ENCODE results near the gene UHMK1.
"Not testable (repeated sequence)": the region's sequence is repeated elsewhere in the genome, so short reads cannot be mapped to it uniquely, and the experiment has no call there.

The UHMK1 gene

GRCh38 chr1:162497723-162498495, at the start of gene UHMK1:
TSS of gene UHMK1 (plus strand) at chr1:162497818. CDS start at chr1:162498001, 183 bp downstream.
- peak; percentile 97 for DNase-seq (ENCODE audit: low spot score)

DNA sequence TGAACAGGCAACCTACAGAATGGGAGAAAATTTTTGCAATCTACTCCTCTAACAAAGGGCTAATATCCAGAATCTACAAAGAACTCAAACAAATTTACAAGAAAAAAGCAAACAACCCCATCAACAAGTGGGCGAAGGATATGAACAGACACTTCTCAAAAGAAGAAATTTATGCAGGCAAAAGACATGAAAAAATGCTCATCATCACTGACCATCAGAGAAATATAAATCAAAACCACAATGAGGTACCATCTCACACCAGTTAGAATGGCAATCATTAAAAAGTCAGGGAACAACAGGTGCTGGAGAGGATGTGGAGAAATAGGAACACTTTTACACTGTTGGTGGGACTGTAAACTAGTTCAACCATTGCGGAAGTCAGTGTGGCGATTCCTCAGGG, 43.3 kb upstream of the UHMK1 start:
- DNase-seq (ENCODE audit: low spot score), result not testable (repeated sequence)

GRCh38 chr1:162456323-162456722, 41.3 kb upstream of the UHMK1 start:
- DNase-seq (ENCODE audit: low spot score), result peak; percentile 17

GRCh38 chr1:162458236-162458635, 39.4 kb upstream of the UHMK1 start:
- DNase-seq (ENCODE audit: low spot score), result no peak

- DNase-seq (ENCODE audit: low spot score), result not testable (repeated sequence)
Measured at GRCh38 chr1:162462425-162462824, 35.2 kb upstream of the UHMK1 start.

DNA sequence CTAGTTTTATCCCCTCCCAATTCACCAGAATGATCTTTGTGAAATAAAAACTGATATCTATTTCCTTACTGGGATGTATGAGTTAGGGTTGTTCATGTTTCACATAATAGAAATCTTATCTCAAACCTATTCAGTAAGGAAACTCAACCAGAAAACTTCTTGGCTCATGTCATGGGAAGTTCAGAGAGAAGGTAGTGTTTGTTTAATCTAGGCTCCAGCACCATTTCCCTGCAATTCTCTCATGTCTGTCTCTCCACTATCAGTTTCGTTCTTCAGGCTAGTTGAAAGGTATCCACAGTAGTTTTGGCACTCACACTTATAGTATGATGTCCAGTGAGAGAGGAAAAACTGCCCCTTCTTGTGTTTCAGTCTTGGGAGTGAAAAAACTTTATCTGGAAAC, 34.6 kb upstream of the UHMK1 start:
- DNase-seq (ENCODE audit: low spot score), result no peak

DNA sequence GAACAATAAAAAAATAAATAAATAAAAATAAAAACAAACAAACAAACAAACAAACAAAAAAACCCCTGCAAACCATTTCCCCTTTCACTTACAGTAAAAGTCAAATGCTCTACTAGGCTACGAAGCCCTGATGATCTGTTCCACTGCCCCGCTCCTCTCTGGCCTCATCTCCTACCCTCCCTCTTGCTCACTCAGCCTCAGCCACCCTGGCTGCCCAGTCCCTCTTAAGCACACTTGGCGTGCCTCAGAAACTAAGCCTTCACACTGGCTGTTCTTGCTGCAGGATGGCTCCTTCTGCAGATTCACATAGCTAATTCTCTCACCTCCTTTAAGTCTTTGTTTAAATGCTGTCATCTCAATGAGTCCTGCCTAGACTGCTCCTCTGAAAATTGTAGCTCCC, 30.8 kb upstream of the UHMK1 start:
- DNase-seq (ENCODE audit: low spot score), result no peak

- no peak for DNase-seq (ENCODE audit: low spot score)
Measured at GRCh38 chr1:162470216-162470615, 27.4 kb upstream of the UHMK1 start.

GRCh38 chr1:162471290-162471853, 26.2 kb upstream of the UHMK1 start:
- no peak for DNase-seq (ENCODE audit: low spot score)

- no peak for DNase-seq (ENCODE audit: low spot score)
Measured at GRCh38 chr1:162475089-162475488, 22.5 kb upstream of the UHMK1 start.

DNA sequence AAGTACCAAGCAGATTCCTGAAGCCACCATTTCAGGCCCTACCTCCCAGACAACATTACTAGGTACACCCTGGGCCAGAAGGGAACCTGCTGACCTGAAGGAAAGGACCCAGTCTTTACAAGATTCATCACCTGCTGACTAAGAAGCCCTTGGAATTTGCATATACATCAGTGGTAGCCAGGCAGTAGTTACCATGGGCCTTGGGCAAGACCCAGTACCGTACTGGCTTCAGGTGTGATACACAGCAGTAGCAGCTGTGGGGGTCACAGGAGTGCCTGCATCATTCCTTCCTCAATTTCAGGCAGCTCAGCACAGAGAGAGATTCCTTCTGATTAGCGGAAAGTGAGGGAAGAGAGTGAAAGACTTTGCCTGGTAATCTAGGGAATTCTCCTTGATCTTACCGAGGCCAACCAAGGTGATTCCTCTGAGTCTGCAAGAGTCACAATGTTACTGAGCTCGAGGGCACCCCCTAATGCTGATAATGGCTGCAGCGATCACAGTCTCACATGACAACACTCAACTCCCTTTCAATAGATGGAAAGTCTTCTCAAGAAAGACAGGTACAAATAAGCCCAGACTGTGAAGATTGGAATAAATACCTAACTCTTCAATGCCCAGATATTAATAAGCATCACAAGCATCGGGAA, 22.0 kb upstream of the UHMK1 start:
- no peak for DNase-seq (ENCODE audit: low spot score)

DNA sequence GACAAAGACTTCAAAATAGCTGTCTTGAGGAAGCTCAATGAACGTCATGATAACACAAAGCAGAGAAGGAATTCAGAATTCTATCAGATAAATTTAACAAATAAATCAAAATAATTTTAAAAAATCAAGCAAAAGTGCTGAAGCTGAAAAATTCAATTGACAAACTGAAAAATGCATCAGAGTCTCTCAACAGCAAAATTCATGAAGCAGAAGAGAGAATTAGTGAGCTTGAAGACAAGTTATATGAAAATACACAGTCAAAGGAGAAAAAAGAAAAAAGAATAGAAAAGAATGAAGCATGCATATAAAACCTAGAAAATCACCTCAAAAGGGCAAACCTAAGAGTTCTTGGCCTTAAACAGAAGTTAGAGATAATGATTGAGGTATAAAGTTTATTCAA, 21.0 kb upstream of the UHMK1 start:
- no peak for DNase-seq (ENCODE audit: low spot score)

DNA sequence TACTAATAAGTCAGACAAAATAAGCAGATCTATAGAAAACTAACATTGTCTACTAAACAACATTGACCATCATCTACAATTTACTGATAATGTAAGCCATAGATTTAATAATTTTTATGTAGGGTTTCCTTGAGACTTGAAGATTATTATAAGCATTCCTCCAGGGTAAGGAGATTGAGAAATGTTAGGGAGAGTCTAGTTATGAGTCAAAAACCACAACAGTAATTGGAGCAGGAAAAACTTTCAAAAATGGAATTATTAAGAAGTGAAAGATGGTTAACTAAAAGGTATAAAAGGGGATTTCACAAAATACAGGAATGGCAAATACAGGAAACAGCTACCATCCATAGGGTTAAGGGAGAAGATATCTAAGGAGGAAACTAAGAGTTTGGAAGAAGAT, 12.4 kb upstream of the UHMK1 start:
- DNase-seq (ENCODE audit: low spot score), result no peak

- no peak for DNase-seq (ENCODE audit: low spot score)
Measured at GRCh38 chr1:162487241-162487640, 10.4 kb upstream of the UHMK1 start.

- no peak for DNase-seq (ENCODE audit: low spot score)
Measured at GRCh38 chr1:162488219-162488618, 9.4 kb upstream of the UHMK1 start.

GRCh38 chr1:162495531-162496233, 1.9 kb upstream of the UHMK1 start:
- not testable (repeated sequence) for DNase-seq (ENCODE audit: low spot score)

- DNase-seq (ENCODE audit: low spot score), result no peak
Measured at GRCh38 chr1:162497104-162497722, 405 bp upstream of the UHMK1 start.

DNA sequence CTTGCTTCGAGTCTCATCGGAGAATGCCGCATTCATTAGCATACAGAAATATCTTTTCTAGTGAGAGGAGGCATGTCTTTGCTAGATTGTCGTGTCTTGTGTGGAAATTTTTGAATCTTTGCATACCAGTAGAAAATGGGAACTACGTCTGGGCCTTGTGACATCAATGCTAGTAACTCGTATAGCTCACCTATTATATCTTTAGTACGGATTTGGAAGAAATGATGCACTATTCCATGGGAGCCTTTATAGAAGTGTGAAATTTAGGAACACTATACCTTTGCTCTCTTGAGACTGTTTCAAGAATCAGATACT, 835 bp downstream of the UHMK1 start:
- DNase-seq (ENCODE audit: low spot score), result peak; percentile 75

GRCh38 chr1:162500805-162501204, 3.2 kb downstream of the UHMK1 start:
- DNase-seq (ENCODE audit: low spot score), result no peak

GRCh38 chr1:162502077-162502476, 4.5 kb downstream of the UHMK1 start:
- DNase-seq (ENCODE audit: low spot score), result no peak

GRCh38 chr1:162502928-162503327, 5.3 kb downstream of the UHMK1 start:
- DNase-seq (ENCODE audit: low spot score), result no peak

DNA sequence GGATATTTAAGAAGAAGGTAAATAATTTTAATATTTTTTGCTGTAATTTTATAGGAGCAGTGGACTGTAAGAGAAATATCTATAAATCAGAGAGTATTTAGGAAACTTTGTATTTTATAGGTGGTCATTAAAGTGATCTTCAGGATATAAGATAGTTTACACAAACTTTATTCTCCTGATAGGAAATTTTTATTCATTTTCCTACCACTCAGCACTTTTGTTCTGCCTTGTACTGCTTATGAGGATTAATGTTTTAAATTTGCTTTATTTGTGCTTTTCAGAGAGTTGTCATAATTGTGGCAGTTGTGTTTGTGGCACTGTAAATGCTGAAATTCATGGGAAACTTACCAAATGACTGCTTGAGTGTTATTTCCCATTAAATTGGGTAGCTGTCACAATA, 29.7 kb downstream of the UHMK1 start:
- no peak for DNase-seq (ENCODE audit: low spot score)
